ENCODE data around the gene NMBR. TPM values are rescaled to one million over a fixed set of nuclear protein-coding genes. Genes with fewer than 3 reads are reported as not detected.

NMBR gene
- 0.16 TPM in 1 of 2 replicates, not detected in the other for total RNA-seq

DNA sequence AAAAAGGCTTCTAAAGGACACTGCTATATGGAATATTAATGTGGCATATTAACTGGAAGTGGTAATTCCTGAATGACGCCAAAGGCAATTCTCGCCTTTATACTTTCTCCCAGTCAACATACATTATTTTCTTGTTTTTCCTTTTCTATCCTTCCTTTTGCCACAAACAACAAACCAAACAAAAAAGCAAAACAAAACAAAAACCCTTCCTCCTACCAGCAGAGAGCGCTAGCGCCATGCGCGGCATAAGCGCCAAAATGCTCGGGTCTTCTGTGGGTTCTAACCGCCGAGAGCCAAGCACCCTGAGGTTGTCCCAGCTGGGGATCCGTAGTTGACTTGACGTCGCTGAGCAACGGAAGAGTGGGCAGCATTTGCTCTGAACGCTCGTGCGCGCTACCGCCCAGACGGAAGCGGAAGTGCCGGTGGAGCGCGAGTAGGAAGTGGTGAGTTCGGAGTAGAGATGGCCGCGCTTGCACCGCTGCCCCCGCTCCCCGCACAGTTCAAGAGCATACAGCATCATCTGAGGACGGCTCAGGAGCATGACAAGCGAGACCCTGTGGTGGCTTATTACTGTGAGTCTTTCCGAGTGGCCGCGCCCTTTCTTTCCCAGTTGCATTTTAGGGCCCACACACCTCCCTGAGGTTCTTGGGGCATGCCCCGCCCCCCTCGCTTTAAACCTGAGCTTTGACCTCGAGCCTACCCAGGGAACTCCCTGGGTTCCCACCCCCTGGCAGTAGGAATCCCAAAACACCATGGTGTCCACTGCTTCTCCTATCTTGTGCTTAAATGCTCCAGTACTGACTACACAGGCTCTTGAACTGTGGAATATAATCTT lies at the start of gene NMBR, which contains the start of gene VTA1:
NMBR (minus strand) TSS at position 295 of the 835 bp plus-strand sequence. CDS start 58,464 bp downstream, outside the sequence.
VTA1 (plus strand) TSS at position 436 of the 835 bp plus-strand sequence; CDS start at position 461, 25 bp downstream.

DNA sequence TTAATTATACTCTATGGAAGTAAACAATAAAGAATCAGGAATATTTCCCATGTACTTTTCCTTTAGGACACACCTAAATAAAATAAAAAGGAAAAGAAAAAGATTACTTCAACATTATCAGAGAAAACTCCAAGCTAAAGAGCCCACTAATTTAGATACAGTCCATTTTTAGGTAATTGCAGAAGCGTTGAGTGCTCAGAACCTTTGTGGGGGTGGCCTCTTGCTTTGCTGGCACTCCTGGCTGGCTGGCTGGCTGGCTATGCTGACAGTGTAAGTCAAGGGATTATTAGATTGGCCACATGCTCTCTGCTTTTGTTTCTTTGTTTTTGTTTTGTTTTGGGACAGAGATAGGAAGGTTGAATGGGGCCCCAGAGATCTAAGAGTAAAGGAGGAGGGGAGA lies 14.3 kb downstream of the NMBR start, which contains the start of gene GJE1:
GJE1 (plus strand) TSS at position 301 of the 400 bp plus-strand sequence. CDS start 234 bp downstream, outside the sequence.

Other genes starting within 250 kb of the NMBR start
- not detected in 2 replicates for gene GJE1, start 14.2 kb downstream of the NMBR start, total RNA-seq
- 16.0 and 36.6 TPM in 2 replicates for gene VTA1, start 141 bp upstream of the NMBR start, total RNA-seq
- 37.1 and 43.6 TPM in 2 replicates for gene ADGRG6, start 154.9 kb upstream of the NMBR start, total RNA-seq

Measured in bladder microvascular endothelial cell (primary cell).